Chondrocyte (in vitro differentiated cells): ENCODE results near the gene TPSG1. TPM values are rescaled to one million over a fixed set of nuclear protein-coding genes. Genes with fewer than 3 reads are reported as not detected.
A peak's percentile ranks its signal among the peaks of the same experiment; 100 is the strongest.

Source experiments
- DNase-seq: peaks from one replicate; pipeline ENCODE4 v3.0.0; 2021; ENCODE audit warnings: mixed read lengths, low spot score
- H3K27ac Mint-ChIP-seq: one replicate; pipeline ENCODE4 v1.8.0; 2021; ENCODE audit warnings: mild to moderate bottlenecking, moderate library complexity, mixed read lengths; ENCODE audit not compliant: unreplicated experiment
- H3K27me3 Mint-ChIP-seq: 2 replicates; pipeline ENCODE4 v1.8.0; 2021; ENCODE audit warnings: low read depth, mixed read lengths
- H3K36me3 Mint-ChIP-seq: 2 replicates; pipeline ENCODE4 v1.8.0; 2021; ENCODE audit warnings: low read depth, mixed read lengths
- H3K4me1 Mint-ChIP-seq: 2 replicates; pipeline ENCODE4 v1.8.0; 2021; ENCODE audit warnings: low read depth, mild to moderate bottlenecking, mixed read lengths
- H3K4me3 Mint-ChIP-seq: one replicate; pipeline ENCODE4 v1.8.0; 2021; ENCODE audit warnings: mild to moderate bottlenecking, moderate library complexity, mixed read lengths; ENCODE audit not compliant: unreplicated experiment
- H3K9me3 Mint-ChIP-seq: 2 replicates; pipeline ENCODE4 v1.8.0; 2021; ENCODE audit warnings: low read depth, mixed read lengths
- CTCF ChIP-seq: fragments of 200-600 bp; sonication (generic); IDR thresholded peaks from 2 replicates; pipeline ENCODE4 v1.5.0; 2021; ENCODE audit warnings: antibody characterized with exemption, mild to moderate bottlenecking, moderate library complexity
- total RNA-seq: library from RNA; stranded (reverse); gene quantifications from 3 replicates; pipeline ENCODE4 v1.2.1, GENCODE V29; 2021

The TPSG1 gene
- total RNA-seq, 1 donor from 2014 or later = not detected

- no peak for DNase-seq
- Mint-ChIP-seq H3K9me3 (no peaks in the 10 kb centered on the region), H3K27me3 (no peaks in the 10 kb centered on the region), H3K4me1 (peaks cover 31% of the 10 kb centered on the region), H3K36me3 (peaks cover 2% of the 10 kb centered on the region), H3K4me3 (peak overlapping the region; percentile 42), H3K27ac (peak overlapping the region; percentile 91)
- TF ChIP-seq CTCF = no peak
Observed at GRCh38 chr16:1182316-1182671, 42.8 kb downstream of the TPSG1 start.

- peaks cover 2% of the 10 kb centered on the region for H3K36me3 Mint-ChIP-seq
- H3K9me3 Mint-ChIP-seq = no peaks in the 10 kb centered on the region
- H3K4me1 Mint-ChIP-seq = peaks cover 31% of the 10 kb centered on the region
- H3K4me3 Mint-ChIP-seq = peak overlapping the region; percentile 31
- TF ChIP-seq CTCF = peak; percentile 71
- H3K27me3 Mint-ChIP-seq = no peaks in the 10 kb centered on the region
- no peak for DNase-seq
- peak overlapping the region; percentile 91 for H3K27ac Mint-ChIP-seq
Observed at GRCh38 chr16:1181404-1182315, 43.4 kb downstream of the TPSG1 start.

- Mint-ChIP-seq H3K4me1 (peaks cover 36% of the 10 kb centered on the region), H3K27ac (peak overlapping the region; percentile 91), H3K27me3 (no peaks in the 10 kb centered on the region), H3K9me3 (no peaks in the 10 kb centered on the region), H3K36me3 (no peaks in the 10 kb centered on the region), H3K4me3 (no peak overlapping the region)
- DNase-seq = no peak
- TF ChIP-seq CTCF = no peak
Observed at GRCh38 chr16:1180549-1181403, 44.3 kb downstream of the TPSG1 start.

- peaks cover 48% of the 10 kb centered on the region for H3K4me1 Mint-ChIP-seq
- no peak for DNase-seq
- H3K9me3 Mint-ChIP-seq = no peaks in the 10 kb centered on the region
- H3K4me3 Mint-ChIP-seq = no peak overlapping the region
- no peaks in the 10 kb centered on the region for H3K36me3 Mint-ChIP-seq
- TF ChIP-seq CTCF = no peak
- no peaks in the 10 kb centered on the region for H3K27me3 Mint-ChIP-seq
- no peak overlapping the region for H3K27ac Mint-ChIP-seq
Observed at GRCh38 chr16:1178295-1178910, 46.7 kb downstream of the TPSG1 start.

GRCh38 chr16:1177750-1178149 is 47.3 kb downstream of the TPSG1 start:
- H3K36me3 Mint-ChIP-seq = no peaks in the 10 kb centered on the region
- H3K4me1 Mint-ChIP-seq = peaks cover 48% of the 10 kb centered on the region
- DNase-seq = no peak
- no peaks in the 10 kb centered on the region for H3K27me3 Mint-ChIP-seq
- TF ChIP-seq CTCF = no peak
- H3K4me3 Mint-ChIP-seq = no peak overlapping the region
- H3K9me3 Mint-ChIP-seq = no peaks in the 10 kb centered on the region
- H3K27ac Mint-ChIP-seq = no peak overlapping the region
